Measurements from ENCODE around the gene BUB1B.
A peak's percentile ranks its signal among the peaks of the same experiment; 100 is the strongest.

Gene BUB1B

DNA sequence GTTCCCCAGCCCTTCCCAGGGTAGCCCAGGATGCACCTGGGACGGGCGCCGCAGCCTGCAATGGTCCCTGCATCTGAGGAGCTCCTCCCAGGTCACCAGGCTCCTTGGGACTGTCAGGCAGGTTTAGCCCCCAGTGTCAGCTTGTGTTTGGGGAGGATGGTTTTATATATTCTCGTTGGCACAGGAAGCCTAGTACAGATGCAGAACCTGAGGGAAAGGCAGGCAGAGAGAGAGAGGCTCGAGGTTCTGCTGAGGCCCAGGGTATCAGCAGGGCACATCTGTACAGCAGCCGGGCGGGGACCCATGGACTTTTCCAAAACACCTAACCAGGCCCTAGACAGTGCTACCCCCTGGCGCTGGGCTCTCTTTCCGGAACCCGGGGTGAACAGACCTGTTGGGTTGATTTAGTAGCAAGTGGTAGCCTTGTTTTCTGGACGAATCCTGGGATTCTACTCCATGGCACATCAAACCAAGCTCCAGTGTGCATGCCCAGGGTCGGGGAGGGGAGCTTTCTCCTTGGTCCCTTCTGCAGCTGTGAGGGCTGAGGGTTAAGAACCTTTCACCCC is 86.6 kb downstream of the BUB1B start:
- DNase-seq: peak in 5 of 42 donors; percentile 2 to 22 (median 9)
- intact Hi-C loops (cut with DNase I): no loop called here

GRCh38 chr15:40248006-40248783 is 87.3 kb downstream of the BUB1B start:
- peak in 2 of 42 donors; percentile 23 to 26 for DNase-seq
- intact Hi-C loops (cut with DNase I): no loop called here

GRCh38 chr15:40249477-40250303 is 88.8 kb downstream of the BUB1B start:
- DNase-seq: peak in 7 of 42 donors; percentile 25 to 61 (median 49)
- intact Hi-C loops (cut with DNase I): no loop called here

DNA sequence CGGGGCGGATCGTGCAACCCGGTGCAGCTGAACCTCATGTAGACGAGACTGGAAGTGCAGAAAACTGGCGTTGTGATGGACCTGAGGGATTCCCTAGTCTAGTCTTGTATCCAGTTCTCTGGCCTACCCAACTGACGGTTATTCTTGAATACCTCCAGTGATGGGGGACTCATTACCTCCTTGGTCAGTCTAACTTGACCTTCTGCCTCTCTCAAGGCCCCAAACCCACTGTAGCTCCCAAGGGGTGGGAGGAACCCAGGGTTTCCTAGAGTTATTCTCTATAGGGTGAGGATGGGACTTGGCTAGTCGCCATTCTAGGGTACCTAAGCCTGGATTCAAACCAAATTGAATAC is 89.4 kb downstream of the BUB1B start:
- peak in 2 of 42 donors; percentile 13 to 42 for DNase-seq
- intact Hi-C loops (cut with DNase I): no loop called here

DNA sequence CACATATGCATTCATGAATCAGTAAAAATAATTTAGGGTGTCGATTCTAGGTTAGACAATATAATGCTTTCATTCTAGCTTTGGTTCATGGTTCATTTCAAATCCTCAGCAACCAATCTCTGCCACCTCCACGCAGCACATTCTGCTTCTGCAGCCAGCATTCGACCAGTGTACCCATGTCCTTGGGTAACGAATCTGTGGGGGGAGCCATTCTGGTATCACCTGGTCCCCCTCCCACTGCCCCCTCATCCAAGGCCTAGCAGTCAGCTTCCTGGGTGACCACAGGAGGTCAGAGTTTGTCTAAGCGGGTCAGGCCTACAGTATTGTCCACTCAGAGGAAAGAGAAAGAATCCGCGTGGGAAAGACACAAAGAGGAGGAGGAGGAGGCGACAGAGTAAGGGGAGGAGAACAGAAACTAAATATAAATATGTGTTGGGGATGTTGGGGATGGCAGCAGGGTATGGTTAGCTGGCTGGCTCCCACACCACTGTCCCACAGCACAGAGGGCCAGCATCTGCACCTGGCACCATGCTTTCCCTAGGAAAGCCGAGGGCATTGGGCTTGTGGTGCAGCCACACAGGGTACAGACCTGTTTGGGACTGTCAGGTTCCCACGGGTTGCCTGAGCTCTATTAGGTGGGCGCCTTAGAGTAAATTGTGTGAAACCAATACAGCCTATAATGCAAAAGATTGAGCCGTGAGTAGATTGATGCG is 90.1 kb downstream of the BUB1B start:
- no peak for DNase-seq
- intact Hi-C loops (cut with DNase I): no loop called here

- DNase-seq: no peak
Observed at GRCh38 chr15:40251486-40252140, 90.7 kb downstream of the BUB1B start.

DNA sequence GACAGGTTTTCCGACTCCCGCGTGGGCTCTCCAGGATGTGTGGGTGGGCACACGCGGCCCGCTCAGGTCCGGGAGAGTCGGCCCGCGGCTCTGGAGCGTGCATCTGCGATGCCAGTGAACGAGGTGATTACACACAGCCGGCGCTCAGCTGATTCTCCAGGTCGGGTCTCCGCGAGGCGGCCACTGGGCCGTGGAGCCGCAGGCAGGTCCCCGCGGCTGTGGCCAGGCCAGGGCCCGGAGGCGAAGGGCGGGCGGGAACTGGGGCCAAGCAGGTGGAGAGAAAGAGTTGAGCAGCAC is 91.2 kb downstream of the BUB1B start:
- intact Hi-C loops (cut with DNase I): no loop called here
- DNase-seq: no peak

More at GRCh38 chr15:40251486-40252140, 90.7 kb downstream of the BUB1B start:
- intact Hi-C loops (cut with DNase I): no loop called here

DNA sequence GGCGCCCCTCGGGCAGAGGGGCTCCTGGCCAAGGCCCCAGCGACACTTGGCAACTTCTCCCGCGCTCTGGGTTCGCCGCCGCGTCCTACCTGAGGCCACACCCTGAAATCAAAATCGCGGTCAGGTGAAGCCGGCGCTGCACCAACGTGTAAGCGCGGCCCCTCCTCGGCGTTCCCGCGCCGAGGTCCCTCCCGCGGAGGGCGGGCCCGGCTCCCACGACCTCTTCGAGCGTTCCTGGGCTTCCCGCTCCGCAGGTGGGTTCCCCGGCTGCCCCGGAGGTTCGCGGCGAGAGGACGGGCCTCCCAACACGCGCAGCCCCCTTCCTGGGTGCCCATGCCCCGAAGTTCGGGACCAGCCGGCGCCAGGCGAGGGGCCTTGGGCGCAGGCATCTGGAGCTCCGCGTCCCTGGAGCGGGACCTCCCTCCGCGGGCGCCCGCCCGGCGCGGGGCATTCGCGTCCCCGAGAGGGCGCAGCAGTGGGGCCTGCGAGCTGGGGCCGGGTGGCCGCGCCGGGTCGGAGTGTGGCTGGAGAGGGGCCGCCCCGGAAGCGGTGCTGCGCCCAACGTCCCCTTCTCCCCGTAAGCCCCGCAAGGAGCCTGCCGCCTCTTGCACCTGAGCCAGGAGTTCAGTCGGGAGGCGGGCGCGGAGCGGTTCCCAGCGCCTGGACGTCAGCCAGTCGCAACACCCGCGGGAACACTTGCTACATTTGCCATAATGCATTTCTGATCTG is 91.7 kb downstream of the BUB1B start:
- DNase-seq: no peak
- intact Hi-C loops (cut with DNase I): no loop called here

GRCh38 chr15:40253167-40253790 is 92.4 kb downstream of the BUB1B start:
- intact Hi-C loops (cut with DNase I): no loop called here
- DNase-seq: no peak

- intact Hi-C loops (cut with DNase I): no loop called here
Observed at GRCh38 chr15:40254452-40254851, 93.6 kb downstream of the BUB1B start.

DNA sequence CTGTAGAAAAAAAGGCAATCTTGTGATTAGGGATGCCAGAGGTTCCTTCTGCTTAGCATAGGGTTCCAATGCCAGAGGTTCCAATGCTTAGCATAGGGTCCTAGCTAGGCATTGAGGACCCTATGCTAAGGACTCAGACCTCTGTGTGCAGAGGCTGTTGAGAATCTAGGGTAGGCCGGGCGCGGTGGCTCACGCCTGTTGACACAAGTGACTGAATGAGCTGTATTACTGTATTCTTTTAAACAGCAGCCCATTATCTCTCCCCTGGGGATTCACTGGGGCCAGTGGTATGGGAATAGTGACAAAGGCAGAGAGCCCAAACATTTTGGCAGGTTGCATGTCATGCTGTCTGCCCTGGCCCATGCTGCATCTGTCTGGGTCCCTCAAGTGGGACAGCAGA is 94.2 kb downstream of the BUB1B start:
- intact Hi-C loops (cut with DNase I): no loop called here
- DNase-seq: no peak

More at GRCh38 chr15:40254452-40254851, 93.6 kb downstream of the BUB1B start:
- no peak for DNase-seq

DNA sequence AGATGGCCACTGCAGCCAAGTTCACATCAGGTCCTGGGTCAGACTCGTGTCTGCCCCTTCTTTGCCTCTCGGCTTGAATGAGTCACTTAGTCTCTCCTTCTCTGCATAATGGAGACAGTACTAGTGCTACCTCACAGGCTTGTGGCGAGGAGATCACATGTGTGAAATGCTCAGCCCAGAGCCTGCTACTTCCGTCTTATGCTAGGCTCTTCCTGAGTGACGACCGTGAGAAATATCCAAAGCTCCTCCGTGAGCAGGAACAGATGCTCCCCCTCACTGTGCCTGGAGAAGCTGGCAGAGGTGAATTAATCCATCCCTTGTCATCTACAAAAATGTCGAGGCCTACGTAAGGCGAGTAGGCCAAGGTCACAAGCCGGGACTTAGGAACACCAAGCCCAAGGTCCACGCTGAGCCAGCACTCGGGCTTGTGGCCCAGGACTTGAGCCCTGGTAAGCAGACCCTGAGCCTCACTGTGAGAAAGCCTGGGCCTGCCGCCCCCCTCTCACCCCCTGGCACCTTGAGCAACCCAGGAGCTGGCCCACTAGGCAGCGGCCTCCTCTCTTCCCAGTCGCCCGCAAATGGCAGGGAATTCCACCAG is 95.9 kb downstream of the BUB1B start:
- intact Hi-C loops (cut with DNase I): no loop called here
- DNase-seq: peak in 11 of 42 donors; percentile 40 to 75 (median 50)

GRCh38 chr15:40257656-40258450 is 97.0 kb downstream of the BUB1B start:
- DNase-seq: no peak
- intact Hi-C loops (cut with DNase I): no loop called here

GRCh38 chr15:40258544-40258943 is 97.7 kb downstream of the BUB1B start:
- no peak for DNase-seq
- intact Hi-C loops (cut with DNase I): no loop called here

GRCh38 chr15:40259021-40259420 is 98.2 kb downstream of the BUB1B start:
- no peak for DNase-seq
- intact Hi-C loops (cut with DNase I): no loop called here

GRCh38 chr15:40263024-40263754 is 102.3 kb downstream of the BUB1B start:
- intact Hi-C loops (cut with DNase I): no loop called here
- no peak for DNase-seq
